Neural progenitor cell (in vitro differentiated cells): ENCODE data around the gene STOM.

Experiments
- EZH2phosphoT487 ChIP-seq: fragments of 200-600 bp; sonication (generic); IDR thresholded peaks from 2 replicates; pipeline ENCODE4 v1.6.1; 2017; ENCODE audit warnings: antibody characterized with exemption
- TF ChIP-seq, protein P1 (sequence below): fragments of 200-600 bp; sonication (generic); IDR thresholded peaks from 2 replicates; pipeline ENCODE4 v1.5.1; 2017; ENCODE audit warnings: antibody characterized with exemption, mild to moderate bottlenecking

DNA sequence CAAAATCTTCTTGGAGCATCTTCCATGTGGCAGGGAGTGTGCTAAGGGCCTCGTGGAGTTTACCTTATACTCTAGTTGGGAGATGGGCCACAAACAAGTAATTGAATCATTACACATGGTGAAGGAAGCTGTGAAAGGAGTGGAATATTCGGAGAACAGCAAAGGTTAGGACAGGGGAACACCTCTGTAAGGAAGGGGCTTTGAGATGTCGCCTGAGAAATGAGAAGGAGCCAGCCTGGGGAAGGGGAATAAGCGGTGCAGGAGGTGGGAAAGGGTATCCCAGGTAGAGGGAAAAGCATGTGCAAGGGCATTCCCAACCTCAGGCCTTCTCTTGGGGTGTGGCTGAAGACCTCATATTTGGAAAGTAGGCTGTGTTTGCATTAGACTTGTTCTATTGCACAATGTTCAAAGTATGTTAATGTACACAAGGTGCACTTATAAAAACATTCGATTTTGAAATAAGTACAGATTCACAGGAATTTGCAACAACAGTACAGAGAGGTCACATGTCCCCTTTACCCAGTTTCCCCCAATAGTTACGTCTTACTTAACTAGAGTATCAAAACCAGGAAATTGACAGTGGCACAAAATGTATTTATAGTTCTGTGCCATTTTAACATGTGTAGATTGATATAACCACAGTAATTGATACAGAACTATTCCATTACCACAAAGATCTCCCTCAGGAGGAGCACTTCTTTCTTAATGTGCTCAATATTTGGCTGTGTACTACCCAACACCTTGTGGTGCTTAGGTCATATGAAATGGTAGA is 2.4 kb upstream of the STOM start:
- TF ChIP-seq, protein P1, sequence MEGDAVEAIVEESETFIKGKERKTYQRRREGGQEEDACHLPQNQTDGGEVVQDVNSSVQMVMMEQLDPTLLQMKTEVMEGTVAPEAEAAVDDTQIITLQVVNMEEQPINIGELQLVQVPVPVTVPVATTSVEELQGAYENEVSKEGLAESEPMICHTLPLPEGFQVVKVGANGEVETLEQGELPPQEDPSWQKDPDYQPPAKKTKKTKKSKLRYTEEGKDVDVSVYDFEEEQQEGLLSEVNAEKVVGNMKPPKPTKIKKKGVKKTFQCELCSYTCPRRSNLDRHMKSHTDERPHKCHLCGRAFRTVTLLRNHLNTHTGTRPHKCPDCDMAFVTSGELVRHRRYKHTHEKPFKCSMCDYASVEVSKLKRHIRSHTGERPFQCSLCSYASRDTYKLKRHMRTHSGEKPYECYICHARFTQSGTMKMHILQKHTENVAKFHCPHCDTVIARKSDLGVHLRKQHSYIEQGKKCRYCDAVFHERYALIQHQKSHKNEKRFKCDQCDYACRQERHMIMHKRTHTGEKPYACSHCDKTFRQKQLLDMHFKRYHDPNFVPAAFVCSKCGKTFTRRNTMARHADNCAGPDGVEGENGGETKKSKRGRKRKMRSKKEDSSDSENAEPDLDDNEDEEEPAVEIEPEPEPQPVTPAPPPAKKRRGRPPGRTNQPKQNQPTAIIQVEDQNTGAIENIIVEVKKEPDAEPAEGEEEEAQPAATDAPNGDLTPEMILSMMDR, result no peak
- no peak for TF ChIP-seq EZH2phosphoT487
